RWPE2 (cell line): Measurements from ENCODE around the gene PRM1.

ENCODE experiments used
- ATAC-seq: fragments of 200-7000 bp; cut with Tn5 transposase; 3 replicates; pipeline ENCODE4 v1.9.1; 2021; ENCODE audit warnings: low read depth
- DNase-seq: peaks from one replicate; pipeline ENCODE4 v3.0.0-alpha.2; 2020; ENCODE audit warnings: low spot score
- H3K27ac ChIP-seq: fragments of 450-650 bp; 2 replicates; pipeline ENCODE4 v1.5.1; 2017; ENCODE audit warnings: mild to moderate bottlenecking; ENCODE audit not compliant: poor library complexity, severe bottlenecking
- H3K27me3 ChIP-seq: fragments of 250-450 bp; sonication (Bioruptor Pico); 2 replicates; pipeline ENCODE4 v1.5.1; 2021; ENCODE audit warnings: mild to moderate bottlenecking, moderate library complexity; ENCODE audit not compliant: insufficient read depth, poor library complexity, severe bottlenecking
- H3K36me3 ChIP-seq: fragments of 250-450 bp; sonication (Bioruptor Pico); 2 replicates; pipeline ENCODE4 v1.5.1; 2020; ENCODE audit warnings: low read depth, mild to moderate bottlenecking, moderate library complexity
- H3K4me1 ChIP-seq: fragments of 250-450 bp; sonication (Bioruptor Pico); 2 replicates; pipeline ENCODE4 v1.5.1; 2021; ENCODE audit warnings: mild to moderate bottlenecking, moderate library complexity; ENCODE audit not compliant: insufficient read depth, poor library complexity, severe bottlenecking
- H3K4me3 ChIP-seq: fragments of 250-450 bp; sonication (Bioruptor Pico); 2 replicates; pipeline ENCODE4 v1.5.1; 2021; ENCODE audit warnings: mild to moderate bottlenecking, moderate library complexity; ENCODE audit not compliant: severe bottlenecking
- H3K9me3 ChIP-seq: fragments of 250-450 bp; sonication (Bioruptor Pico); 2 replicates; pipeline ENCODE4 v1.5.1; 2021; ENCODE audit warnings: mild to moderate bottlenecking, moderate library complexity; ENCODE audit not compliant: severe bottlenecking
- TF ChIP-seq, protein P1 (sequence below): fragments of 450-650 bp; IDR thresholded peaks from one replicate; pipeline ENCODE4 v1.5.1; 2017; ENCODE audit warnings: mild to moderate bottlenecking, moderate library complexity; ENCODE audit not compliant: poor library complexity, severe bottlenecking

Gene PRM1

DNA sequence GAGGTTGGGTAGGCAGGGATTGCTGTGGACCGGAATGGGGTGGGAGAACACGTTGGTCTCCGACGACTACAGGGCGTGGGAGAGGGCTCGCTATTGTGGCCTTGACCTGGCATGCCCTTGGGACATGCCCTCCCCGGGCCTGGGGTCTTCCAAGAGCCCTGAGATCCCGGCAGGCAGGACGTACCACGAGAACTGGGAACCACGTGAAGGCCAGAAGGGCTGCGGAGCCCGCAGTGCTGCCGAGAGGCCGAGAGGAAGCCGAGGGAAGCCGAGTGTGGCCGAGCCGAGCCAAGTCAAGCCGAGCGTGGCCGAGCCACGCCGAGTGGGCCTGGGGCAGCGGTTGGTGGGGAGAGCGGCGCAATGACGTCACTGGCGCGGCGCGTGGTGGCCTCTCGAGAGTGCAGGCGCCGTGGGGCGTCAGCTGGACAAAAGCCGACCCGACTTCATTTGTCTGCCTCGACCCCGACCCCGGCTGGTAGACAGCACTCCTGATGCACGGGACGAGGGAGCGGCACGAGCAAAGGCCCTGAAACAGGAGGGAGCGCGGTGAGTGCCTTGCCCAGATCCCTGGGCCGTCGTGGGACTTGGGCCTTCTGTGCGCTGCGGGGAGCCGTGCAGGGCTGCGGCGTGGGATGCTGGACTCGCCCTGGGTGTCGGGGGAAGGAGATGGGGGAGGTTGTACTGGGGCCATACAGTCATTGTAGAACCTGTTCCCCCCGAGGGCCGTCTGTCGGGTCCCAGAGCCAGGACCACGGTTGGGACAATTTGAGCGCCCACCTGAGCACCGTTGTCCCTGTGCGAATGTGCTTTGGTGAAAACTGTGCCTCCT lies 31.7 kb downstream of the PRM1 start:
- no peak overlapping the region for H3K27ac ChIP-seq
- DNase-seq (no peak), ATAC-seq (no peak)
- H3K9me3 ChIP-seq: no peaks in the 10 kb centered on the region
- no peaks in the 10 kb centered on the region for H3K36me3 ChIP-seq
- TF ChIP-seq, protein P1, sequence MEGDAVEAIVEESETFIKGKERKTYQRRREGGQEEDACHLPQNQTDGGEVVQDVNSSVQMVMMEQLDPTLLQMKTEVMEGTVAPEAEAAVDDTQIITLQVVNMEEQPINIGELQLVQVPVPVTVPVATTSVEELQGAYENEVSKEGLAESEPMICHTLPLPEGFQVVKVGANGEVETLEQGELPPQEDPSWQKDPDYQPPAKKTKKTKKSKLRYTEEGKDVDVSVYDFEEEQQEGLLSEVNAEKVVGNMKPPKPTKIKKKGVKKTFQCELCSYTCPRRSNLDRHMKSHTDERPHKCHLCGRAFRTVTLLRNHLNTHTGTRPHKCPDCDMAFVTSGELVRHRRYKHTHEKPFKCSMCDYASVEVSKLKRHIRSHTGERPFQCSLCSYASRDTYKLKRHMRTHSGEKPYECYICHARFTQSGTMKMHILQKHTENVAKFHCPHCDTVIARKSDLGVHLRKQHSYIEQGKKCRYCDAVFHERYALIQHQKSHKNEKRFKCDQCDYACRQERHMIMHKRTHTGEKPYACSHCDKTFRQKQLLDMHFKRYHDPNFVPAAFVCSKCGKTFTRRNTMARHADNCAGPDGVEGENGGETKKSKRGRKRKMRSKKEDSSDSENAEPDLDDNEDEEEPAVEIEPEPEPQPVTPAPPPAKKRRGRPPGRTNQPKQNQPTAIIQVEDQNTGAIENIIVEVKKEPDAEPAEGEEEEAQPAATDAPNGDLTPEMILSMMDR: no peak
- no peak overlapping the region for H3K4me3 ChIP-seq
- H3K27me3 ChIP-seq: no peaks in the 10 kb centered on the region
- H3K4me1 ChIP-seq: no peaks in the 10 kb centered on the region

DNA sequence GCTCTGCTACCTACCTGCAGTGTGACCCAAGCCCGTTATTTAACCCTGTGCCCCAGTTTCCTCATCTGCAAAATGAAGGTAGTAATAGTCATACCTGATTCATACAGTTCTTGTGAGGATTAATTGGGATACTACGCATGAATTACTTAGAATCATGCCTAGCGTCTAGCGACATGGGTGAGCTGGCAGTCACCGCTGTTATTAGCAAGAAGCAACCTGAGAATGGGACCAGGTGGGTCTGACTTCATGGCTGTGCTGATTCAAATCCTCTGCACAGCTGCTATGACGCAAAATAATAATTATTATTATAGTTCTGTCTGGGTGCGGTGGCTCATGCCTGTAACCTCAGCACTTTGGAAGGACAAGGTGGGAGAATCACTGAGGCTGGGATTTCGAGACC lies 33.0 kb downstream of the PRM1 start:
- no peaks in the 10 kb centered on the region for H3K9me3 ChIP-seq
- H3K36me3 ChIP-seq: no peaks in the 10 kb centered on the region
- H3K4me1 ChIP-seq: no peaks in the 10 kb centered on the region
- no peak overlapping the region for H3K27ac ChIP-seq
- H3K27me3 ChIP-seq: no peaks in the 10 kb centered on the region
- TF ChIP-seq, protein P1: no peak
- ATAC-seq (peak; percentile 18; the same call in 1 of the 3 replicates), DNase-seq (no peak)
- H3K4me3 ChIP-seq: no peak overlapping the region

DNA sequence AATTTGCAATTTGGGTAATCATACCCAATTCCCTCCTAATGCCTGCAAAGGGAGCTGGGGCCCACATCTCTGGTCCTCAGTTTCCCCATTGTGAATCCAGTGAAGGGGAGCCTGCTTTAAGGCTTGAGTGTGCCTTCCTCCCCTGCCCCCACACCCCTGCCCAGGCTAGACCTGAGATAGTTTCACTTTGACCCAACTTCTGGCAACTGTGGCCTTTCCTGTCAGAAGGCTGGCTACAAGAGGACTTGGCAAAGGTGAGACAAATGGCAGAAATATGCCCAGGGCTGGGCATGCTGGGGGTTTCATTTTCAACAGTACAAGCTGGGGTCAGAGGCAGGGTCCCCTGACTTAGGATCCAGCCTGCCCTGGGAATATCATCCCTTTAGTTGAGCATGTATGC lies 35.1 kb downstream of the PRM1 start:
- Histone ChIP-seq H3K27me3 (no peaks in the 10 kb centered on the region), H3K4me1 (no peaks in the 10 kb centered on the region), H3K36me3 (no peaks in the 10 kb centered on the region), H3K9me3 (no peaks in the 10 kb centered on the region), H3K4me3 (no peak overlapping the region), H3K27ac (no peak overlapping the region)
- DNase-seq (no peak), ATAC-seq (no peak)
- TF ChIP-seq, protein P1: no peak

DNA sequence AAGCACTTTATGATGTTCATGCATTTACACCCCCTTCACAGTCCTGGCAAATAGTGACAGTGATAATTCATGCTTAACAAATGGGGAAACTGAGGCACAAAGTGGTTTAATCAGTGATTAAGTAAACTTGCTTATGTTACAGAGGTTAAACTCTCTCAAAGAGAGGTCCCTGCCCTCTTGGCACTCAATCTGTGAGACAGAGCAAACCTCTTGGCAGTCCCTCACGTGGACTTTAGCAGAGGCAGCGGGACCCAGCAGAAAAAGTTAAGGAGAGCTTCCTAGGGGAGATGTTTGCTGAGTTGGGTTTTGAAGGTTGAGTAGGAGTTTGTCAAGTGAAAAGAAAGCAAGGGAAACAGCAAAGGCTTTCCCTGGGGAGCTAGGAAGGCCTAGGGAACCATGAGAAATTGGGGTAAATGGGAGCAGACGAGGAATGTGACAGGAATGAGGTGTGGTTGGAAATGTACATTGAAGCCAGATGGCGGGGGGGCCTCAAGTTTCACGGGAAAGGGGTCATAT lies 35.9 kb downstream of the PRM1 start:
- Histone ChIP-seq H3K27me3 (no peaks in the 10 kb centered on the region), H3K9me3 (no peaks in the 10 kb centered on the region), H3K4me3 (no peak overlapping the region), H3K36me3 (no peaks in the 10 kb centered on the region), H3K4me1 (no peaks in the 10 kb centered on the region), H3K27ac (no peak overlapping the region)
- TF ChIP-seq, protein P1: no peak
- ATAC-seq (no peak), DNase-seq (no peak)

DNA sequence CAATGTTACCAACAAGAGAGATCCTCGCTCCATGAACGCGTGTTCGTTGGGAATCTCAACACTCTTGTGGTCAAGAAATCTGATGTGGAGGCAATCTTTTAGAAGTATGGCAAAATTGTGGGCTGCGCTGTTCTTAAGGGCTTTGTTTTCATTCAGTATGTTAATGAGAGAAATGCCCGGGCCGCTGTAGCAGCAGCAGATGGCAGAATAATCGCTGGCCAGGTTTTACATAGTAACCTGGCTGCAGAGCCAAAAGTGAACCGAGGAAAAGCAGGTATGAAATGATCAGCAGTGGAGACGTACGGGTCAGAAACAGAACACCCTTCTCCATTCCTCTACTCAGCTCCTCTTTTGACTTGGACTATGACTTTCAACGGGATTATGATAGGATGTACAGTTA lies 38.5 kb downstream of the PRM1 start:
- TF ChIP-seq, protein P1: no peak
- H3K4me1 ChIP-seq: no peaks in the 10 kb centered on the region

More for the DNA sequence above, 38.5 kb downstream of the PRM1 start:
- H3K36me3 ChIP-seq: no peaks in the 10 kb centered on the region
- no peak for ATAC-seq
- H3K4me3 ChIP-seq: no peak overlapping the region
- no peak for DNase-seq
- H3K27ac ChIP-seq: no peak overlapping the region
- no peaks in the 10 kb centered on the region for H3K27me3 ChIP-seq
- H3K9me3 ChIP-seq: no peaks in the 10 kb centered on the region
